ENCODE data around the gene PHOSPHO2. TPM values are rescaled to one million over a fixed set of nuclear protein-coding genes. Genes with fewer than 3 reads are reported as not detected.

PHOSPHO2 gene
- total and polyA plus RNA-seq, 4 donors, result 1.4 to 5.3 (median 3.6) TPM

DNA sequence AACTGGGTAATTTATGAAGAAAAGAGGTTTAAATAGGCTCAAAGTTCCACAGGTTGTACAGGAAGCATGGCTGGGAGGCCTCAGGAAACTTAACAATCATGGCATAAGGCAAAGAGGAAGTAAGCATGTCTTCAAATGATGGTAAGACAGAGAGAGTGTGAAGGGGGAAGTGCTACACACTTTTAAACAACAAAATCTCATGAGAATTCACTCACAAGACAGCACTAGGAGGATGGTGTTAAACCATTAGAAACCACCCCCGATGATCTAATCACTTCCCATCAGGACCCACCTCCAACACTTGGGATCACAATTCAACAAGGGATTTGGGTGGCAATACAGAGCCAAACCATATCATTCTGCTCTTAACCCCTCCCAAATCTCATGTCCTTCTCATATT lies 34.9 kb upstream of the PHOSPHO2 start:
- 84% methylated on average over 1 of the region's 1 CpG for WGBS
- Histone ChIP-seq H3K36me3 (ENCODE audit: control insufficient read depth in 4 of 4, insufficient read depth in 3 of 4, low read depth in 1 of 4, low read length in 3 of 4) (no peaks in the 10 kb centered on the region), H3K27me3 (ENCODE audit: control insufficient read depth in 4 of 4, insufficient read depth in 4 of 4, low read length in 3 of 4) (no peaks in the 10 kb centered on the region)

DNA sequence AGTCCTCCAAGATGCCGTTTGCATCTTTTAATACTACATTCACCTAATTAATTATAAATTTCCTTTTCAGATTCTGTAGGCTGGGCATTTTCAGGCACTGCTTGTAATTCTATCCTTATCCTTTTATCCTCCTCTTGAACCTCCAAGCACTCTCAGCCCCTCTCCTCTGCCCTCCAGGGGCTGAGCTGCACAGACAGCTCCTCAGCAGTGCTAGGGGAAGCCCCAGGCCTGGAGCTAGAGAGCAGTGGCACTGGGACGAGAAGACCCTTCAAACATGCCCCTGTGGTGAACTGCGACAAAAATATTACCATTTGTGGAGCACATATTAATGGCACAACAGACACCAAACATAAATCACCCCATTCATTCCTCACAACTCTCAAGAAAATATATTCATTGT lies 33.0 kb upstream of the PHOSPHO2 start:
- Histone ChIP-seq H3K4me3 (ENCODE audit: low read depth in 1 of 3, low read length in 3 of 3) (no peak overlapping the region), H3K27me3 (ENCODE audit: control insufficient read depth in 4 of 4, insufficient read depth in 4 of 4, low read length in 3 of 4) (no peaks in the 10 kb centered on the region), H3K4me1 (ENCODE audit: control insufficient read depth in 4 of 4, insufficient read depth in 4 of 4, low read length in 3 of 4) (no peaks in the 10 kb centered on the region), H3K9ac (ENCODE audit: low read depth in 1 of 2, low read length in 2 of 2) (no peak overlapping the region), H3K27ac (ENCODE audit: low read depth in 1 of 2, low read length in 2 of 2) (no peak overlapping the region), H3K9me3 (ENCODE audit: control insufficient read depth in 4 of 4, low read length in 3 of 4) (no peaks in the 10 kb centered on the region), H3K36me3 (ENCODE audit: control insufficient read depth in 4 of 4, insufficient read depth in 3 of 4, low read depth in 1 of 4, low read length in 3 of 4) (no peaks in the 10 kb centered on the region)
- no peak for DNase-seq (ENCODE audit: low spot score)
- 85% methylated on average over 3 of the region's 3 CpGs for WGBS
- TF ChIP-seq RXRA (IDR thresholded peaks at IDR 0.05) (no peak), TAF1 (conservative IDR thresholded peaks at IDR 0.05) (no peak), RAD21 (IDR thresholded peaks at IDR 0.05) (no peak), FOXA1 (IDR thresholded peaks at IDR 0.05) (no peak), HNF4G (IDR thresholded peaks at IDR 0.05) (no peak), EGR1 (IDR thresholded peaks at IDR 0.05; ENCODE audit: low read depth in 2 of 2) (no peak)
- TF ChIP-seq, protein P1, sequence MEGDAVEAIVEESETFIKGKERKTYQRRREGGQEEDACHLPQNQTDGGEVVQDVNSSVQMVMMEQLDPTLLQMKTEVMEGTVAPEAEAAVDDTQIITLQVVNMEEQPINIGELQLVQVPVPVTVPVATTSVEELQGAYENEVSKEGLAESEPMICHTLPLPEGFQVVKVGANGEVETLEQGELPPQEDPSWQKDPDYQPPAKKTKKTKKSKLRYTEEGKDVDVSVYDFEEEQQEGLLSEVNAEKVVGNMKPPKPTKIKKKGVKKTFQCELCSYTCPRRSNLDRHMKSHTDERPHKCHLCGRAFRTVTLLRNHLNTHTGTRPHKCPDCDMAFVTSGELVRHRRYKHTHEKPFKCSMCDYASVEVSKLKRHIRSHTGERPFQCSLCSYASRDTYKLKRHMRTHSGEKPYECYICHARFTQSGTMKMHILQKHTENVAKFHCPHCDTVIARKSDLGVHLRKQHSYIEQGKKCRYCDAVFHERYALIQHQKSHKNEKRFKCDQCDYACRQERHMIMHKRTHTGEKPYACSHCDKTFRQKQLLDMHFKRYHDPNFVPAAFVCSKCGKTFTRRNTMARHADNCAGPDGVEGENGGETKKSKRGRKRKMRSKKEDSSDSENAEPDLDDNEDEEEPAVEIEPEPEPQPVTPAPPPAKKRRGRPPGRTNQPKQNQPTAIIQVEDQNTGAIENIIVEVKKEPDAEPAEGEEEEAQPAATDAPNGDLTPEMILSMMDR (IDR thresholded peaks at IDR 0.05; ENCODE audit: low read depth, low read length, missing input control), result no peak

More for the DNA sequence above, 34.9 kb upstream of the PHOSPHO2 start:
- Histone ChIP-seq H3K27ac (ENCODE audit: low read depth in 1 of 2, low read length in 2 of 2) (no peak overlapping the region), H3K4me3 (ENCODE audit: low read depth in 1 of 3, low read length in 3 of 3) (no peak overlapping the region), H3K4me1 (ENCODE audit: control insufficient read depth in 4 of 4, insufficient read depth in 4 of 4, low read length in 3 of 4) (no peaks in the 10 kb centered on the region), H3K9me3 (ENCODE audit: control insufficient read depth in 4 of 4, low read length in 3 of 4) (no peaks in the 10 kb centered on the region), H3K9ac (ENCODE audit: low read depth in 1 of 2, low read length in 2 of 2) (no peak overlapping the region)
- no peak for DNase-seq (ENCODE audit: low spot score)
- TF ChIP-seq, protein P1 (IDR thresholded peaks at IDR 0.05; ENCODE audit: low read depth, low read length, missing input control), result no peak
- TF ChIP-seq HNF4A (conservative IDR thresholded peaks at IDR 0.05), result no peak
- TF ChIP-seq, protein P2, sequence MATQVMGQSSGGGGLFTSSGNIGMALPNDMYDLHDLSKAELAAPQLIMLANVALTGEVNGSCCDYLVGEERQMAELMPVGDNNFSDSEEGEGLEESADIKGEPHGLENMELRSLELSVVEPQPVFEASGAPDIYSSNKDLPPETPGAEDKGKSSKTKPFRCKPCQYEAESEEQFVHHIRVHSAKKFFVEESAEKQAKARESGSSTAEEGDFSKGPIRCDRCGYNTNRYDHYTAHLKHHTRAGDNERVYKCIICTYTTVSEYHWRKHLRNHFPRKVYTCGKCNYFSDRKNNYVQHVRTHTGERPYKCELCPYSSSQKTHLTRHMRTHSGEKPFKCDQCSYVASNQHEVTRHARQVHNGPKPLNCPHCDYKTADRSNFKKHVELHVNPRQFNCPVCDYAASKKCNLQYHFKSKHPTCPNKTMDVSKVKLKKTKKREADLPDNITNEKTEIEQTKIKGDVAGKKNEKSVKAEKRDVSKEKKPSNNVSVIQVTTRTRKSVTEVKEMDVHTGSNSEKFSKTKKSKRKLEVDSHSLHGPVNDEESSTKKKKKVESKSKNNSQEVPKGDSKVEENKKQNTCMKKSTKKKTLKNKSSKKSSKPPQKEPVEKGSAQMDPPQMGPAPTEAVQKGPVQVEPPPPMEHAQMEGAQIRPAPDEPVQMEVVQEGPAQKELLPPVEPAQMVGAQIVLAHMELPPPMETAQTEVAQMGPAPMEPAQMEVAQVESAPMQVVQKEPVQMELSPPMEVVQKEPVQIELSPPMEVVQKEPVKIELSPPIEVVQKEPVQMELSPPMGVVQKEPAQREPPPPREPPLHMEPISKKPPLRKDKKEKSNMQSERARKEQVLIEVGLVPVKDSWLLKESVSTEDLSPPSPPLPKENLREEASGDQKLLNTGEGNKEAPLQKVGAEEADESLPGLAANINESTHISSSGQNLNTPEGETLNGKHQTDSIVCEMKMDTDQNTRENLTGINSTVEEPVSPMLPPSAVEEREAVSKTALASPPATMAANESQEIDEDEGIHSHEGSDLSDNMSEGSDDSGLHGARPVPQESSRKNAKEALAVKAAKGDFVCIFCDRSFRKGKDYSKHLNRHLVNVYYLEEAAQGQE (IDR thresholded peaks at IDR 0.05), result no peak
- no peak for TF ChIP-seq JUND (IDR thresholded peaks at IDR 0.05)
- TF ChIP-seq, protein P3, sequence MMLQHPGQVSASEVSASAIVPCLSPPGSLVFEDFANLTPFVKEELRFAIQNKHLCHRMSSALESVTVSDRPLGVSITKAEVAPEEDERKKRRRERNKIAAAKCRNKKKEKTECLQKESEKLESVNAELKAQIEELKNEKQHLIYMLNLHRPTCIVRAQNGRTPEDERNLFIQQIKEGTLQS (IDR thresholded peaks at IDR 0.05), result no peak
- no peak for TF ChIP-seq YY1 (IDR thresholded peaks at IDR 0.05)
- TF ChIP-seq EGR1 (IDR thresholded peaks at IDR 0.05; ENCODE audit: low read depth in 2 of 2), result no peak
- TF ChIP-seq, protein P4, sequence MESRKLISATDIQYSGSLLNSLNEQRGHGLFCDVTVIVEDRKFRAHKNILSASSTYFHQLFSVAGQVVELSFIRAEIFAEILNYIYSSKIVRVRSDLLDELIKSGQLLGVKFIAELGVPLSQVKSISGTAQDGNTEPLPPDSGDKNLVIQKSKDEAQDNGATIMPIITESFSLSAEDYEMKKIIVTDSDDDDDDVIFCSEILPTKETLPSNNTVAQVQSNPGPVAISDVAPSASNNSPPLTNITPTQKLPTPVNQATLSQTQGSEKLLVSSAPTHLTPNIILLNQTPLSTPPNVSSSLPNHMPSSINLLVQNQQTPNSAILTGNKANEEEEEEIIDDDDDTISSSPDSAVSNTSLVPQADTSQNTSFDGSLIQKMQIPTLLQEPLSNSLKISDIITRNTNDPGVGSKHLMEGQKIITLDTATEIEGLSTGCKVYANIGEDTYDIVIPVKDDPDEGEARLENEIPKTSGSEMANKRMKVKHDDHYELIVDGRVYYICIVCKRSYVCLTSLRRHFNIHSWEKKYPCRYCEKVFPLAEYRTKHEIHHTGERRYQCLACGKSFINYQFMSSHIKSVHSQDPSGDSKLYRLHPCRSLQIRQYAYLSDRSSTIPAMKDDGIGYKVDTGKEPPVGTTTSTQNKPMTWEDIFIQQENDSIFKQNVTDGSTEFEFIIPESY (IDR thresholded peaks at IDR 0.05), result no peak
- no peak for TF ChIP-seq RXRA (IDR thresholded peaks at IDR 0.05)
- TF ChIP-seq HNF4G (IDR thresholded peaks at IDR 0.05), result no peak
- no peak for TF ChIP-seq TAF1 (conservative IDR thresholded peaks at IDR 0.05)
- no peak for TF ChIP-seq SP1 (IDR thresholded peaks at IDR 0.05)
- TF ChIP-seq, protein P5, sequence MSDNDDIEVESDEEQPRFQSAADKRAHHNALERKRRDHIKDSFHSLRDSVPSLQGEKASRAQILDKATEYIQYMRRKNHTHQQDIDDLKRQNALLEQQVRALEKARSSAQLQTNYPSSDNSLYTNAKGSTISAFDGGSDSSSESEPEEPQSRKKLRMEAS (IDR thresholded peaks at IDR 0.05), result no peak
- TF ChIP-seq GABPA (IDR thresholded peaks at IDR 0.05 in 1 of 2, conservative IDR thresholded peaks at IDR 0.05 in 1 of 2), result no peak
- no peak for TF ChIP-seq FOXA2 (IDR thresholded peaks at IDR 0.05)
- TF ChIP-seq RAD21 (IDR thresholded peaks at IDR 0.05), result no peak
